ENCODE results near the gene SRGAP2B.
"Not testable (repeated sequence)": the region's sequence is repeated elsewhere in the genome, so short reads cannot be mapped to it uniquely, and the experiment has no call there.

Gene SRGAP2B

DNA sequence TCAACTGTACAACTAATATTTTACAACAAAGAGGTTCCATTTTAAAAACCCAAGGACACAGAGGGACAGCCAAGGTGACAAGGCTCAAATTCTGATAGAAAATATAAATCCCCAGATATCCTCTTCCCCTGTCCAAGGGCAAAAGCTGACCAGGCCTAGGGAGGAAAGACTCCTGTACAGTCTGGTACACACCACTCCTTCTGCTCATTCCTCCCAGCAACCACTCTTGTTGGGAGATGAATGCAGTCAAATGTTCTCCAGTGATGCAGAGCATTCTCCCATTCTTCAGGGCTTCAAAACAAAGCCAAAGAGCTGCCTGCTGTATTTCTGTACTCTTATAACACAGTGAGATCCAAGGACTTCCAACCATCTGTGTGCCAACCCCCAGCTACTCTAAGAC lies 69.8 kb downstream of the SRGAP2B start:
- not testable (repeated sequence) for H3K79me2 ChIP-seq (ENCODE audit: insufficient read depth, low read length); H3F3A ChIP-seq (ENCODE audit: low read depth); H3K36me3 ChIP-seq (ENCODE audit: insufficient read depth, low read length); H4K20me1 ChIP-seq (ENCODE audit: insufficient read depth, low read length, poor library complexity, severe bottlenecking); H3K27me3 ChIP-seq (ENCODE audit: insufficient read depth, low read length, poor library complexity, severe bottlenecking); H3K4me1 ChIP-seq (ENCODE audit: insufficient read depth, low read length, poor library complexity, severe bottlenecking); H2AFZ ChIP-seq (ENCODE audit: low read length); H3K9ac ChIP-seq (ENCODE audit: low read depth, low read length, poor library complexity, severe bottlenecking); H3K9me2 ChIP-seq (replicated peaks; ENCODE audit: low read depth, low read length); H3K9me3 ChIP-seq (ENCODE audit: insufficient read depth, low read depth, low read length); H3K4me3 ChIP-seq (ENCODE audit: low read length, poor library complexity, severe bottlenecking); H3K4me2 ChIP-seq (ENCODE audit: low read depth, low read length, poor library complexity, severe bottlenecking)

DNA sequence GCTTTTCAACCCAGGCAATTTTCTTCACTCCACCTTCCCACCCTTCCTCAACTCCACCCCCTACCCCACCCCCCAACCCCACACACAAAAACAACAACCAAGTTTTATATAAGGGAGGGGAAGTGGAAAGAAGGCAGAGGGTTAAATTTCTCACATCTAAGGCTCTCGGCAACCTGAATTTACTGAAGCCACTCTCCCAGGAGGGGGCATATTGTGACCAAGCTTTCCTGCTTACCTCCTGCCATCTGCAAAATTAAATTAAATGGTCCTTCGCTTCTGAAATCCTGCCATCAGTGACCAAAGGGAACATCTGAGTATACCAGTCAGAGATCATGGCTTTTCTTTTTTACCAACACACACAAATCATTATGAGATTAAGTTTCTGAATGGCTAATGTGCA lies 72.9 kb downstream of the SRGAP2B start:
- H3K4me2 ChIP-seq (ENCODE audit: low read depth, low read length, poor library complexity, severe bottlenecking); H3K4me1 ChIP-seq (ENCODE audit: insufficient read depth, low read length, poor library complexity, severe bottlenecking); H3K79me2 ChIP-seq (ENCODE audit: insufficient read depth, low read length); H3K4me3 ChIP-seq (ENCODE audit: low read length, poor library complexity, severe bottlenecking); H3K9ac ChIP-seq (ENCODE audit: low read depth, low read length, poor library complexity, severe bottlenecking); H3F3A ChIP-seq (ENCODE audit: low read depth); H3K36me3 ChIP-seq (ENCODE audit: insufficient read depth, low read length); H4K20me1 ChIP-seq (ENCODE audit: insufficient read depth, low read length, poor library complexity, severe bottlenecking); H3K27me3 ChIP-seq (ENCODE audit: insufficient read depth, low read length, poor library complexity, severe bottlenecking); H3K9me2 ChIP-seq (replicated peaks; ENCODE audit: low read depth, low read length); H2AFZ ChIP-seq (ENCODE audit: low read length); H3K9me3 ChIP-seq (ENCODE audit: insufficient read depth, low read depth, low read length): not testable (repeated sequence)

DNA sequence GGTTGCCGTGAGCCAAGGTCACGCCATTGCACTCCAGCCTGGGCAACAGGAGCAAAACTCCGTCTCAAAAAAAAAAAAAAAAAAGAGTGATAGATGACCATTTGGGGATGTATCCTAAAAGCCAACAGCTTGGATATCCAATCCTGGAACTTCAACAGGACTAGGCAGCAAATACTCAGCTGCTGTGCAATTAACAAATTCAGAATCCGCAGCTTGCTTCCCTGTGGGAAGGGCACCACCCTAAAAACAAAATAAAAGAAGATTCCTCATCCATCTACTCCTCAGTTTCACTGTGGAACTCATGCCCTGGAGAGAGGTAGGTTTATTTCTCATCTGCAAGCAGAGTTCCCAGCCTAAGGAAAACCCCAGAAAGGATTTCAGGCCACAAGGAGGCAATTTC lies 73.4 kb downstream of the SRGAP2B start:
- not testable (repeated sequence) for H3K4me2 ChIP-seq (ENCODE audit: low read depth, low read length, poor library complexity, severe bottlenecking); H3K36me3 ChIP-seq (ENCODE audit: insufficient read depth, low read length); H3K9ac ChIP-seq (ENCODE audit: low read depth, low read length, poor library complexity, severe bottlenecking); H3K9me2 ChIP-seq (replicated peaks; ENCODE audit: low read depth, low read length); H2AFZ ChIP-seq (ENCODE audit: low read length); H3K27me3 ChIP-seq (ENCODE audit: insufficient read depth, low read length, poor library complexity, severe bottlenecking); H3K4me3 ChIP-seq (ENCODE audit: low read length, poor library complexity, severe bottlenecking); H3K4me1 ChIP-seq (ENCODE audit: insufficient read depth, low read length, poor library complexity, severe bottlenecking); H4K20me1 ChIP-seq (ENCODE audit: insufficient read depth, low read length, poor library complexity, severe bottlenecking); H3F3A ChIP-seq (ENCODE audit: low read depth); H3K9me3 ChIP-seq (ENCODE audit: insufficient read depth, low read depth, low read length); H3K79me2 ChIP-seq (ENCODE audit: insufficient read depth, low read length)

DNA sequence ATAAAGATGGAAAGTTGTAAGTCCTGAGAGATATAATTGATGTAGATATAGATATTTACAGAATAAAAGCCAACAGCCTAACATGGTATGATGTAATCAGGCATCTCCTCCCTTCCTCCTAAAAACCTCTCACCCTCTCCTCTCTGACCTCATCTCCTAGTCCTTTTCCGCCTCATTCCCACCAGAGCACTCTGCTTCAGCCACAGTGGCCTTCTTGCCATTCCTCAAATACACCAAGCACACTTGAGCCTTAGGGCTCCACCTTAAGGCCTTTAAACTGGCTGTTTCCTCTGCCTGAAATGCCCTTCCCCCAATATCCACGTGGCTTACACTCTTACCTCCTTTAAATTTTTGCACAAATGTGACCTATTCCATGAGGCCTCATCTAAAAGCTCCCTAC lies 75.4 kb downstream of the SRGAP2B start:
- H4K20me1 ChIP-seq (ENCODE audit: insufficient read depth, low read length, poor library complexity, severe bottlenecking); H3K9me3 ChIP-seq (ENCODE audit: insufficient read depth, low read depth, low read length); H3K4me2 ChIP-seq (ENCODE audit: low read depth, low read length, poor library complexity, severe bottlenecking); H3F3A ChIP-seq (ENCODE audit: low read depth); H3K27me3 ChIP-seq (ENCODE audit: insufficient read depth, low read length, poor library complexity, severe bottlenecking); H3K9me2 ChIP-seq (replicated peaks; ENCODE audit: low read depth, low read length); H3K4me3 ChIP-seq (ENCODE audit: low read length, poor library complexity, severe bottlenecking); H3K79me2 ChIP-seq (ENCODE audit: insufficient read depth, low read length); H3K36me3 ChIP-seq (ENCODE audit: insufficient read depth, low read length); H2AFZ ChIP-seq (ENCODE audit: low read length); H3K4me1 ChIP-seq (ENCODE audit: insufficient read depth, low read length, poor library complexity, severe bottlenecking); H3K9ac ChIP-seq (ENCODE audit: low read depth, low read length, poor library complexity, severe bottlenecking): not testable (repeated sequence)

DNA sequence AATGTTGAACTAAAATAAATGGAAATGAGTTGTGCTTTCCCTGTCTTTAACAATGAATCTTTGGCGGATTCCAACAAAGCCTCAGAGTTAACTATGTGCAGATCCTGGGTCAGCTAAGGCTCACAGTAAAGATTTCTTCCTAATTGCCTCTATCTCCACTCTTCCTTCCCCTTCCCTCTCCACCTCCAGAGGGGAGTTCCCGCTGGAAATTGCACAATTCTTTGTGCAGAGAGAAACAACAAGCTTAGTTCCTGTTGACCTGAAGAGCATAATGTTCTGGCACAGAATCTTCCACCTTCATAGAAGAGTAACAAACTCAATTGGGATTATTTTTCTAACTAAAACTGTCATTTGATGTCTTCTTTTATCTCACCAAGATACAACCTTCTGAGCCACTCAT lies 77.4 kb downstream of the SRGAP2B start:
- not testable (repeated sequence) for H3K4me3 ChIP-seq (ENCODE audit: low read length, poor library complexity, severe bottlenecking); H2AFZ ChIP-seq (ENCODE audit: low read length); H3F3A ChIP-seq (ENCODE audit: low read depth); H3K9me2 ChIP-seq (replicated peaks; ENCODE audit: low read depth, low read length); H3K9me3 ChIP-seq (ENCODE audit: insufficient read depth, low read depth, low read length); H3K79me2 ChIP-seq (ENCODE audit: insufficient read depth, low read length); H3K4me1 ChIP-seq (ENCODE audit: insufficient read depth, low read length, poor library complexity, severe bottlenecking); H3K9ac ChIP-seq (ENCODE audit: low read depth, low read length, poor library complexity, severe bottlenecking); H3K27me3 ChIP-seq (ENCODE audit: insufficient read depth, low read length, poor library complexity, severe bottlenecking); H3K36me3 ChIP-seq (ENCODE audit: insufficient read depth, low read length); H4K20me1 ChIP-seq (ENCODE audit: insufficient read depth, low read length, poor library complexity, severe bottlenecking); H3K4me2 ChIP-seq (ENCODE audit: low read depth, low read length, poor library complexity, severe bottlenecking)

DNA sequence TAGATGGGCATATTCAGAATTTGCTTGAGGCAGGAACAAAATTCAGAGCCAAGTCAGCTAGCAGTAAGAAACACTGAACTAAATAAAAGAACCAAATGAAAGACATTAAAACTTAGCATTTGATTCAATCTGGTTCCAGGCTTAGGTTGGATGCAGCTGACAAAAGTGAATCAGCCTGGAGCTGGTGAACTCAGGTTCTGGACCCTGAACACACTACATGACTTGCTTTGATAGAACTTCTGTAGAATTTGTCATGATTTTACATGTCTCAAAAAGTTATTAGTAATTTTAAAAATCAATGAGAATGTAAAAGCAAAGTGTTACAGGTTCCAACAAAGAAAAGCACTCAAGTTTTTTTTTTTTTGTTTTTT lies 78.7 kb downstream of the SRGAP2B start:
- H3K27me3 ChIP-seq (ENCODE audit: insufficient read depth, low read length, poor library complexity, severe bottlenecking); H3K4me3 ChIP-seq (ENCODE audit: low read length, poor library complexity, severe bottlenecking); H3K9ac ChIP-seq (ENCODE audit: low read depth, low read length, poor library complexity, severe bottlenecking); H4K20me1 ChIP-seq (ENCODE audit: insufficient read depth, low read length, poor library complexity, severe bottlenecking); H3K9me3 ChIP-seq (ENCODE audit: insufficient read depth, low read depth, low read length); H2AFZ ChIP-seq (ENCODE audit: low read length); H3K79me2 ChIP-seq (ENCODE audit: insufficient read depth, low read length); H3K4me2 ChIP-seq (ENCODE audit: low read depth, low read length, poor library complexity, severe bottlenecking); H3K4me1 ChIP-seq (ENCODE audit: insufficient read depth, low read length, poor library complexity, severe bottlenecking); H3F3A ChIP-seq (ENCODE audit: low read depth); H3K36me3 ChIP-seq (ENCODE audit: insufficient read depth, low read length); H3K9me2 ChIP-seq (replicated peaks; ENCODE audit: low read depth, low read length): not testable (repeated sequence)

DNA sequence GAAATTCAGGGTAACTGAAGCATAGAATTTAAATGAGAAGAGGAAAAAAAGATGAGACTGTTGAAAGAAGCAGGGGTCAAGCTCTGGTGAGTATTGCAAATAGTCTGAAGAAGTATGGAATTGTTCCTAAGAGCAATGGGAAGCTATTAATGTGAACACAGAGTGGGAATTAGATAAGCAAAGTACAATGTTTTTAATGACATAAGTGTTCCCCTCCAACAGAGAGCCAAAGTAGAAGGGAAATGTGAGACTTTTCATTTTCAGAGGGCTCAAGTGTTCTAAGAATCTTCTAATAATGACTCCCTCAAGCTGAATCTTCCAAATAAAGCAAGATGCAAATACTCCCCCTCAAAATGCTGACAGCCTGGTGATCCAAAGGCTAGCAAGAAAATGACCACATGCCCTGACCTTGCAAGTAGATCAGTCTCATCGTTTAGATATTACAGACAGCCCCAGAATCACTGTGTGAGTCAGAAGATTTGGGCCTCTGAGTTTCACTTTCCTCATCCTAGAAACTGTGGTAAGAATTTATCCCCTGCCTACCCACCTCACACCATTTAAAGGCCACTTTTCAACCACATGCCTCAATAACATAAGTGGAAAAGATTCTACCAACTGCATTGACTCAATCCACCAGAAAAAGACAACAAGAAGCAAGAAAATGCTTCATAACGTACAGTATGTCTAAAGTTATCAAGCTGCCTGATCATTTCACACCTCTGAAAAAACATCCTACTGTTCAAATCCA lies 79.2 kb downstream of the SRGAP2B start:
- H3K4me3 ChIP-seq (ENCODE audit: low read length, poor library complexity, severe bottlenecking); H3K79me2 ChIP-seq (ENCODE audit: insufficient read depth, low read length); H2AFZ ChIP-seq (ENCODE audit: low read length); H3K9ac ChIP-seq (ENCODE audit: low read depth, low read length, poor library complexity, severe bottlenecking); H3K4me2 ChIP-seq (ENCODE audit: low read depth, low read length, poor library complexity, severe bottlenecking); H3K36me3 ChIP-seq (ENCODE audit: insufficient read depth, low read length); H3F3A ChIP-seq (ENCODE audit: low read depth); H4K20me1 ChIP-seq (ENCODE audit: insufficient read depth, low read length, poor library complexity, severe bottlenecking); H3K4me1 ChIP-seq (ENCODE audit: insufficient read depth, low read length, poor library complexity, severe bottlenecking); H3K9me3 ChIP-seq (ENCODE audit: insufficient read depth, low read depth, low read length); H3K9me2 ChIP-seq (replicated peaks; ENCODE audit: low read depth, low read length); H3K27me3 ChIP-seq (ENCODE audit: insufficient read depth, low read length, poor library complexity, severe bottlenecking): not testable (repeated sequence)

DNA sequence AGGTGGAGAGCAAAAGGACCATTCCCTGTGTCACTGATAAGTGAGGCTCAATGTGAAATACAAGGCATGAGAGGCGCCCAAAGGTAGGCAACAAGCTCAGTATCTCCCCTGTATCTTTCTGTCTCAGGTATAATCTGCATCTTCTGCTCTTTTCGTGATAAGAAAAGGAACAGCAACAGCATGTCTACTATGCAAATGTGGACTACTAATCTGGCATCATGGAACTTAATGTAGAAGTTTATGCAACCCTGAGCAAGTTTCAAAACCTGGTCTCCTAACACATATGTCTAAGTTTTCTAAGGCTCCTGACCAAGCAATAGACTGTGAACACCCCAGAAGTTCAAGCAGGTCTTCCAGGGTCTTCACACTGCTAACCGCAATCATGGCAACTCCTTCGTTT lies 81.8 kb downstream of the SRGAP2B start:
- not testable (repeated sequence) for H3K9ac ChIP-seq (ENCODE audit: low read depth, low read length, poor library complexity, severe bottlenecking); H3K4me1 ChIP-seq (ENCODE audit: insufficient read depth, low read length, poor library complexity, severe bottlenecking); H3K79me2 ChIP-seq (ENCODE audit: insufficient read depth, low read length); H2AFZ ChIP-seq (ENCODE audit: low read length); H3K4me3 ChIP-seq (ENCODE audit: low read length, poor library complexity, severe bottlenecking); H3F3A ChIP-seq (ENCODE audit: low read depth); H3K9me2 ChIP-seq (replicated peaks; ENCODE audit: low read depth, low read length); H3K36me3 ChIP-seq (ENCODE audit: insufficient read depth, low read length); H3K4me2 ChIP-seq (ENCODE audit: low read depth, low read length, poor library complexity, severe bottlenecking); H4K20me1 ChIP-seq (ENCODE audit: insufficient read depth, low read length, poor library complexity, severe bottlenecking); H3K9me3 ChIP-seq (ENCODE audit: insufficient read depth, low read depth, low read length); H3K27me3 ChIP-seq (ENCODE audit: insufficient read depth, low read length, poor library complexity, severe bottlenecking)
